ENCODE data around the gene P2RX4. TPM values are rescaled to one million over a fixed set of nuclear protein-coding genes. Genes with fewer than 3 reads are reported as not detected.
A peak's percentile ranks its signal among the peaks of the same experiment; 100 is the strongest.

Gene P2RX4
- total and polyA plus RNA-seq, 2 of the 4 experiments (the other 2 are of a cell fraction): 9.5 to 12.6 TPM

DNA sequence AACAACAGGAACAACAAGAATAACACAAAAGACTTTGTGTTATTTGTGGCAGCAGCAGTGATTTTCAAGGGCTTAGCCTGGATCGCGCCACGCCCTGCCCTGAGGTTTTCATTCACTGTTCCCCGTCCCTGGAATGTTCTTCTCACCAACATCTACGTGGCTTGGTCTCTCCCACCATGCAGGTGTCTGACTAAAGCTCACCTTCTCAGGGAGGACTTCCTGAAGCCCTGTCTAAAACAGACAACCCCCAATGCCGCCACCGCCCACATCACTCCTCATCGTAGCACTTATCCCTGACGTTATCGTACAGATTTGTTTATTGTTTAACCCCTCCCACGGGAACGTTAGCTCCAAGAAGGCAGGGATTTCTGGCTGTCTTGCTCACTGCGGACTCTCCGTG lies 40.4 kb downstream of the P2RX4 start:
- Histone ChIP-seq H3K4ac (ENCODE audit: low read depth, low read length) (no peak overlapping the region), H3K18ac (ENCODE audit: low read depth, low read length) (no peak overlapping the region), H2AFZ (replicated peaks; ENCODE audit: low read length, poor library complexity) (no peak overlapping the region), H4K8ac (ENCODE audit: low read depth in 2 of 2, low read length in 2 of 2) (no peak overlapping the region), H3K9ac (ENCODE audit: low read depth, low read length) (no peak overlapping the region), H2BK120ac (ENCODE audit: low read depth, low read length) (no peak overlapping the region), H3K4me2 (ENCODE audit: low read depth, low read length) (no peak overlapping the region), H3K56ac (ENCODE audit: extremely low read depth, insufficient read depth, low read length) (no peak overlapping the region), H3K36me3 (ENCODE audit: control insufficient read depth, insufficient read depth, low read length) (peaks cover 58% of the 10 kb centered on the region), H2AK5ac (ENCODE audit: low read depth, low read length) (no peak overlapping the region), H3K79me1 (ENCODE audit: low read depth in 1 of 2, low read length in 2 of 2) (no peaks in the 10 kb centered on the region), H3K4me3 (ENCODE audit: insufficient read depth, low read depth, low read length) (no peak overlapping the region), H2BK15ac (ENCODE audit: low read depth, low read length) (no peak overlapping the region), H3K9me3 (ENCODE audit: control insufficient read depth, insufficient read depth, low read length) (no peaks in the 10 kb centered on the region), H3K23ac (ENCODE audit: low read depth, low read length) (no peak overlapping the region), H3K27me3 (ENCODE audit: control insufficient read depth, insufficient read depth, low read length) (no peaks in the 10 kb centered on the region), H4K5ac (ENCODE audit: low read depth, low read length) (no peak overlapping the region), H2BK5ac (ENCODE audit: low read depth, low read length, poor library complexity, severe bottlenecking) (no peak overlapping the region), H3K27ac (ENCODE audit: insufficient read depth, low read length) (no peak overlapping the region), H4K91ac (ENCODE audit: insufficient read depth, low read depth, low read length) (no peak overlapping the region), H3K4me1 (ENCODE audit: control insufficient read depth, insufficient read depth, low read length) (no peaks in the 10 kb centered on the region), H2BK20ac (ENCODE audit: low read depth, low read length) (no peak overlapping the region), H2AK9ac (replicated peaks; ENCODE audit: low read depth, low read length, poor library complexity) (peak overlapping the region; percentile 55), H3K14ac (replicated peaks; ENCODE audit: low read depth, low read length) (no peak overlapping the region), H3K9me1 (ENCODE audit: insufficient read depth, low read length) (peaks cover 7% of the 10 kb centered on the region; the same call in 1 of the 2 replicates), H4K20me1 (ENCODE audit: insufficient read depth, low read length) (no peaks in the 10 kb centered on the region)
- intact Hi-C loops (cut with micrococcal nuclease): no loop called here
- dilution Hi-C loops (cut with HindIII; ENCODE audit: low sequenced_read_pairs, unreplicated experiment): no loop called here
- ChIA-PET POLR2A (ENCODE audit: unreplicated experiment) (no interaction called here), CTCF (no interaction called here)
- no TSS peak for BruUV-seq (replicated peaks)
- no peak for DNase-seq
- in situ Hi-C loops (cut with MboI; ENCODE audit: low sequenced_read_pairs): no loop called here
- WGBS, 2 experiments (ENCODE audit: extremely low coverage in 2 of 2, insufficient read length in 1 of 2): no CpG with 5 or more reads among the region's 14 CpGs
- TF ChIP-seq, protein P1, sequence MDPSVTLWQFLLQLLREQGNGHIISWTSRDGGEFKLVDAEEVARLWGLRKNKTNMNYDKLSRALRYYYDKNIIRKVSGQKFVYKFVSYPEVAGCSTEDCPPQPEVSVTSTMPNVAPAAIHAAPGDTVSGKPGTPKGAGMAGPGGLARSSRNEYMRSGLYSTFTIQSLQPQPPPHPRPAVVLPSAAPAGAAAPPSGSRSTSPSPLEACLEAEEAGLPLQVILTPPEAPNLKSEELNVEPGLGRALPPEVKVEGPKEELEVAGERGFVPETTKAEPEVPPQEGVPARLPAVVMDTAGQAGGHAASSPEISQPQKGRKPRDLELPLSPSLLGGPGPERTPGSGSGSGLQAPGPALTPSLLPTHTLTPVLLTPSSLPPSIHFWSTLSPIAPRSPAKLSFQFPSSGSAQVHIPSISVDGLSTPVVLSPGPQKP (IDR thresholded peaks at IDR 0.05; ENCODE audit: borderline replicate concordance, low read depth, low read length): no peak
- TF ChIP-seq, protein P2, sequence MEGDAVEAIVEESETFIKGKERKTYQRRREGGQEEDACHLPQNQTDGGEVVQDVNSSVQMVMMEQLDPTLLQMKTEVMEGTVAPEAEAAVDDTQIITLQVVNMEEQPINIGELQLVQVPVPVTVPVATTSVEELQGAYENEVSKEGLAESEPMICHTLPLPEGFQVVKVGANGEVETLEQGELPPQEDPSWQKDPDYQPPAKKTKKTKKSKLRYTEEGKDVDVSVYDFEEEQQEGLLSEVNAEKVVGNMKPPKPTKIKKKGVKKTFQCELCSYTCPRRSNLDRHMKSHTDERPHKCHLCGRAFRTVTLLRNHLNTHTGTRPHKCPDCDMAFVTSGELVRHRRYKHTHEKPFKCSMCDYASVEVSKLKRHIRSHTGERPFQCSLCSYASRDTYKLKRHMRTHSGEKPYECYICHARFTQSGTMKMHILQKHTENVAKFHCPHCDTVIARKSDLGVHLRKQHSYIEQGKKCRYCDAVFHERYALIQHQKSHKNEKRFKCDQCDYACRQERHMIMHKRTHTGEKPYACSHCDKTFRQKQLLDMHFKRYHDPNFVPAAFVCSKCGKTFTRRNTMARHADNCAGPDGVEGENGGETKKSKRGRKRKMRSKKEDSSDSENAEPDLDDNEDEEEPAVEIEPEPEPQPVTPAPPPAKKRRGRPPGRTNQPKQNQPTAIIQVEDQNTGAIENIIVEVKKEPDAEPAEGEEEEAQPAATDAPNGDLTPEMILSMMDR (conservative IDR thresholded peaks at IDR 0.05; ENCODE audit: low read depth, low read length): no peak
- TF ChIP-seq, protein P3, sequence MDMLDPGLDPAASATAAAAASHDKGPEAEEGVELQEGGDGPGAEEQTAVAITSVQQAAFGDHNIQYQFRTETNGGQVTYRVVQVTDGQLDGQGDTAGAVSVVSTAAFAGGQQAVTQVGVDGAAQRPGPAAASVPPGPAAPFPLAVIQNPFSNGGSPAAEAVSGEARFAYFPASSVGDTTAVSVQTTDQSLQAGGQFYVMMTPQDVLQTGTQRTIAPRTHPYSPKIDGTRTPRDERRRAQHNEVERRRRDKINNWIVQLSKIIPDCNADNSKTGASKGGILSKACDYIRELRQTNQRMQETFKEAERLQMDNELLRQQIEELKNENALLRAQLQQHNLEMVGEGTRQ (IDR thresholded peaks at IDR 0.05; ENCODE audit: low read depth, low read length): no peak
- no peak for TF ChIP-seq CEBPB (IDR thresholded peaks at IDR 0.05; ENCODE audit: low read depth, low read length)
- no peak for ATAC-seq (ENCODE audit: low read depth)
